KG1 (cell line): ENCODE measurements around the gene CEMIP2.

Source experiments
- DNase-seq: peaks from one replicate; lab custom pipeline; 2025; lab: John Stamatoyannopoulos, UW

CEMIP2 gene

GRCh38 chr9:71746023-71746757 lies 22.1 kb downstream of the CEMIP2 start:
- no peak for DNase-seq

GRCh38 chr9:71744754-71745521 lies 23.4 kb downstream of the CEMIP2 start:
- DNase-seq, result no peak

- DNase-seq, result no peak
Observed at GRCh38 chr9:71743882-71744281, 24.4 kb downstream of the CEMIP2 start.

GRCh38 chr9:71743217-71743705 lies 25.1 kb downstream of the CEMIP2 start:
- no peak for DNase-seq

- no peak for DNase-seq
Observed at GRCh38 chr9:71742703-71743102, 25.6 kb downstream of the CEMIP2 start.

GRCh38 chr9:71741926-71742648 lies 26.2 kb downstream of the CEMIP2 start:
- DNase-seq, result no peak

- no peak for DNase-seq
Observed at GRCh38 chr9:71740199-71740598, 28.1 kb downstream of the CEMIP2 start.

GRCh38 chr9:71737455-71737854 lies 30.9 kb downstream of the CEMIP2 start:
- DNase-seq, result no peak

GRCh38 chr9:71736236-71736635 lies 32.1 kb downstream of the CEMIP2 start:
- no peak for DNase-seq

GRCh38 chr9:71734950-71735349 lies 33.4 kb downstream of the CEMIP2 start:
- DNase-seq, result no peak

GRCh38 chr9:71733176-71733575 lies 35.1 kb downstream of the CEMIP2 start:
- DNase-seq, result no peak

- no peak for DNase-seq
Observed at GRCh38 chr9:71729816-71730526, 38.3 kb downstream of the CEMIP2 start.

- DNase-seq, result no peak
Observed at GRCh38 chr9:71726723-71727122, 41.6 kb downstream of the CEMIP2 start.

GRCh38 chr9:71725590-71726338 lies 42.5 kb downstream of the CEMIP2 start:
- no peak for DNase-seq

- DNase-seq, result no peak
Observed at GRCh38 chr9:71721855-71722254, 46.5 kb downstream of the CEMIP2 start.

GRCh38 chr9:71719562-71719961 lies 48.8 kb downstream of the CEMIP2 start:
- DNase-seq, result no peak

GRCh38 chr9:71719088-71719487 lies 49.2 kb downstream of the CEMIP2 start:
- DNase-seq, result no peak

- no peak for DNase-seq
Observed at GRCh38 chr9:71716138-71716909, 52.0 kb downstream of the CEMIP2 start.

GRCh38 chr9:71710856-71711255 lies 57.5 kb downstream of the CEMIP2 start:
- DNase-seq, result no peak

- DNase-seq, result no peak
Observed at GRCh38 chr9:71710201-71710600, 58.1 kb downstream of the CEMIP2 start.
